ENCODE results near the gene ZNF211. TPM values are rescaled to one million over a fixed set of nuclear protein-coding genes. Genes with fewer than 3 reads are reported as not detected.

ZNF211 gene
- polyA plus RNA-seq (ENCODE audit: insufficient read length in 4 of 4): 10 to 100 TPM; 26.8 to 49.0 (median 34.0) TPM

DNA sequence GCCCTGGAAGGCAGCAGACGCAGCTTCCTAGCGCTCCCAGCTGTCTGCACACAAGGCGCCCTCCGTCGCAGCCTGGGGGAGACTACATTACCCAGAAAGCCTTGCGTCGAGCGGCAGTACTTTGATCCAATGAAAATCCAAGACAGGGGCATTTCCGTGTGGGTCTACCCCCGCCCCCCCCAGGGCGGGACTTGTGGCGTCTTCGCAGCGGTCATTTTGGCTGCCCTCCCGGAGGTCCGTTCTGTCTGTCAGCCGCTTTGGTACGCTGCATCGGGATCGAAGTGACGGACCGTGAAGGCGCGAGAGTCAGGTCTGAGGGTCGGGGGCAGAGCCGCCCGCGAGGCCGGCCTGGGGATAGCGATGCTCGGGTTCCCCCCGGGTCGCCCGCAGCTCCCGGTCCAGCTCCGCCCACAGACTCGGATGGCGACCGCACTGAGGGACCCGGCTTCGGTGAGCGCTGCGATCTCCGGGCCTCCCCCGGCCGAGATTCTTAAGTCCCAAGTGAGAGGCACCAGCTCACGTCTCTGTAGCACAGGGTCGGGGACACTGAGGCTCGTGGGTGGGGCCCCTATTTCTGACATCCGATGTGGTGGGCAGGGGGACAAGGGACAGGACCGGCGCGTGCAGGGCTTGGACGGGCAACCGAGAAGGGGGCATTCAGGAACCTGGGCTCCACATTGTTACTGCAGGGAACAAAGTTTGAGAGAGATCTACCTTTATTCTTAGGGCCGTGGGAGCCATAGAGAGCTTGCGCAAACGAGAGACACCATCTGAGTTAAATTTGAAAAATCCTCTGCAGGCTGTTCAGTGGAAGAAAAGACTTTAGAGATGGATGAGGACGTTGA lies at the start of gene ZNF211:
Gene ZNF211 (plus strand): TSS at position 182 of the 845 bp plus-strand sequence. CDS start 179 bp downstream, at position 361.
- DNase-seq (ENCODE audit: low read depth in 4 of 4, low spot score in 3 of 4): peak; percentile 91 to 95 (median 92)

DNA sequence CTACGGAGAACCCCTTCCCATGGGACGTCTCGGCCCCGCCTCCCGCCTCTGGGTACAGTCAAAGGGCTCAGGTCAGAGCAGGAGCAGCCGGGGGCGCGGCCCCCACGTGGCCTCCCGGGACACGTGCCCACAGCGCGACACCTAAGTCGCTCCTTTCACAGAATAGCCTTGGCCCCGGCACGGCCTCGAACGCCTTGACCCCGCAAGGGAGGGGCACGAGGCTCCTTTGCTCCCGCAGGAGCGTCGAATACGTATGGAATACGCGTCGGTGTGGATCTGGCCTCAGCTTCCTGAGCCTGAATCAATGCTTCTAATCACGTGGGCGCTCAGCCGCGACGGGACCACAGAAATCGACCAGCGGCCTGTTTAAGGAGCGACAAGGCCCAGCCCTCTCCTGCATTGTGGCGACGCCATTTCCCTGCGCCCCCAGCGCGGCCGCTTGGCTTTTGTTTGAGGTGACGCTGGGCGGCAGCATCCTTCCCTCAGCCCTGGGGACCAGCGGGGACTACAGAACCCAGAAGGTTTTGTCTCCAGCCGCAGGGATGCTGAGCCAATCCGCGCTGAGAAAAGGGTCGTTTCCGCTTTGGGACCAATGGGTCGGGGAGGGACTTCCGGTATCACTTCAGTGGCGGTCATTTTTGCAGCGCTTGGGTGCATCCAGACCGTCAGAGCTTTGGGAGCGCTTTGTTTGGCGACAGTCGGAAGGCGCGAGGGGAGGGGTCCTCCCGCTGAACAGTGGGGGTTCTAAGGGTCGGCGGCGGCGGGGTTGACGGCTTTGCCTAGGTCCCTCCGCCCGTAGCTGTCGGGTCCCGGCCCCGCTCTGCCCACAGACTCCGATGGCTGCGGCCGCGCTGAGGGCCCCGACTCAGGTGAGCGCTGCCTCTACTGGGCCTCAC lies 49.2 kb upstream of the ZNF211 start, which contains the start of gene ZIK1:
Gene ZIK1 (plus strand): TSS at position 625 of the 896 bp plus-strand sequence. CDS start 212 bp downstream, at position 837.
- DNase-seq (ENCODE audit: low read depth in 4 of 4, low spot score in 3 of 4): peak; percentile 90 to 96 (median 93)

DNA sequence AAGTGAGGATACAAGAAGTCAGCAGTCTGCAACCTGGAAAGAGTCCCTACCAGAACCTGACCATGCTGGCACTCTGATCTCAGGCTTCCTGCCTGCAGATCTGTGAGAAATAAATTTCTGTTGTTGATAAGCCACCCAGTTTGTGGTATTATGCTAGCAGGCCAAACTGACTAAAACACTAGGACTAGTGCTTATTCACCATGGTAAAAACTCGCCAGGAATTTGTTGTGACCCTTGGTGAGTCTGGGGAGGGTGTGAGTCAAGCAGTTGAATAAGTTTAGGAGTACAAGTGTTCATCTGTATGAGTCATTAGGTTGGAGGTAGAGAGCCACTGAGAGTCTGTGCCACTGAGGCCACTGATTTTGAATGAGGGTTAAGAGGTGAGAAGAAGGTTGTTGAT lies 45.4 kb upstream of the ZNF211 start:
- DNase-seq (ENCODE audit: low read depth in 4 of 4, low spot score in 3 of 4): no peak

DNA sequence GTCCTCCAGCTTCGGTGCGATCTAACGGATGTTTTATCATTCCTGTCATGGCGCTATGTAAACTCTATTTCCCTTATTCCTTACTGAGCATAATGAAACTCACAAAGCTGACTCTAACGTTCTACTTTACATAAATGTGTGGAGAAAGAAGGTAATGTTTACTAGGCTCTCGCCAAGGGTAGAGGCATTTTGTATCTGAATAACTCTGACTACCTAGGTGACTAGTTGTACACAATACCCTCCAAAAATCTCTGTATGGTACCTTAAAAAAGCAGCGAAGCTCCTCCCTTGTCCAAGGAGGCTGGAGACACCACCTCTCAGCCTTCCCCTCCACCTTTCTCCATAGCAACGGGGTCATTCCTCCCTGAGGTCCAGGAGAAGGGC lies 33.6 kb upstream of the ZNF211 start:
- no peak for DNase-seq (ENCODE audit: low read depth in 4 of 4, low spot score in 3 of 4)

DNA sequence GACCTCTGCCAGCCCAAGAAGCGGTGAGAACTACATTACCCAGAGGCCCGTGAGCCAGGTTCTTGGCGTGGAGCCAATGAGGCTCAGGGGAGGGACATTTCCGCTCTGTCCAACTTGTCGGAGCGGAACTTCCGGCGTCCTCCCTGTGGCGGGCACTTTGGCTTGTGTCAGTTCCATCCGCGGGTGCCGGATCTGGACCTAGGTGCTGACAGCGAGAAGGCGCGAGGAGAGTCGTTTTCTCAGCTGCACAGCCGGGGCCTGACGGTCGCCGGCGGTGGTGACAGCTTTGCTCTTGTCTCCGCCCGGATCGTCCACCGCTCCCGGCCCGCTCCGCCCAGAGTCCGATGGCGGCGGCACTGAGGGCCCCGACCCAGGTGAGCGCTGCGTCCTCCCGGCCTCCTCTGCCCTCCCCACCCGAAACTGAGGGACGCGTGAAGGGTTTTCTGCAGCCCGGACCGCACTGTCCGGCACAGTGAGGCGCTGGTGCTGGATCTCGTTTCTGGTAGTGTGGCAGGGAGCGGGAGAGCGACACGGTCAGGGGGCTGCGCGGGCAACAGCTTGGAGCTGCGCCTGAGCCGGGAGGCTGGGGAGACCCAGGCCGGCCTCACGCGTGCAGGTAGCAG lies 33.1 kb upstream of the ZNF211 start, which contains the start of gene ZNF530:
Gene ZNF530 (plus strand): TSS at position 125 of the 623 bp plus-strand sequence. CDS start 4,461 bp downstream, outside the sequence.
- peak; percentile 82 to 94 (median 92) for DNase-seq (ENCODE audit: low read depth in 4 of 4, low spot score in 3 of 4)

DNA sequence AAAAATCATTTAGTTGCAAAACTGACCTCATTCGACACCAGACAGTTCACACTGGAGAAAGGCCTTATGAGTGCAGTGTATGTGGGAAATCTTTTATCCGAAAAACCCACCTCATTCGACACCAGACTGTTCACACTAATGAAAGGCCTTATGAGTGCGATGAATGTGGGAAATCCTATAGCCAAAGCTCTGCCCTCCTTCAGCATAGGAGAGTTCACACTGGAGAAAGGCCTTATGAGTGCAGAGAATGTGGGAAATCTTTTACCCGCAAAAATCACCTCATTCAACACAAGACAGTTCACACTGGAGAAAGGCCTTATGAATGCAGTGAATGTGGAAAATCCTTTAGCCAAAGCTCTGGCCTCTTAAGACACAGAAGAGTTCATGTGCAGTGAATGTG lies 26.0 kb upstream of the ZNF211 start:
- DNase-seq (ENCODE audit: low read depth in 4 of 4, low spot score in 3 of 4): no peak

DNA sequence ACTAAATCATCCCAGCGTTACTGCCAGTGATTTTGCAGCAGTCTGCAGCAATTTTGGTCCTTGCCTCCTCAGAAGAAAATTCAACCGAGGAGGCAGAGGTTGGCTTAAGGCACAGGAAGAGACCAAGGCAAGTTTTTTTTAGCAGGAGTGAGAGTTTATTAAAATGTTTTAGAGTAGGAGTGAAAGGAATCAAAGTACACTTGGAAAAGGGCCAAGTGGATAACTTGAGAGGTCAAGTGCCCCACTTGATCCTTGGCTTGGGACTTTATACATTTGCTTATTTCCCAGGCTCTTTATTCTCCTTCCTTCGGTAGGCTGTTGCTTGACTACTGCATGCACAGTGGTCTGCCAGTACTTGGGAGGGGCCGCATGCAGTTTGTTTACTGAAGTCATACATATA lies 21.9 kb upstream of the ZNF211 start:
- no peak for DNase-seq (ENCODE audit: low read depth in 4 of 4, low spot score in 3 of 4)

DNA sequence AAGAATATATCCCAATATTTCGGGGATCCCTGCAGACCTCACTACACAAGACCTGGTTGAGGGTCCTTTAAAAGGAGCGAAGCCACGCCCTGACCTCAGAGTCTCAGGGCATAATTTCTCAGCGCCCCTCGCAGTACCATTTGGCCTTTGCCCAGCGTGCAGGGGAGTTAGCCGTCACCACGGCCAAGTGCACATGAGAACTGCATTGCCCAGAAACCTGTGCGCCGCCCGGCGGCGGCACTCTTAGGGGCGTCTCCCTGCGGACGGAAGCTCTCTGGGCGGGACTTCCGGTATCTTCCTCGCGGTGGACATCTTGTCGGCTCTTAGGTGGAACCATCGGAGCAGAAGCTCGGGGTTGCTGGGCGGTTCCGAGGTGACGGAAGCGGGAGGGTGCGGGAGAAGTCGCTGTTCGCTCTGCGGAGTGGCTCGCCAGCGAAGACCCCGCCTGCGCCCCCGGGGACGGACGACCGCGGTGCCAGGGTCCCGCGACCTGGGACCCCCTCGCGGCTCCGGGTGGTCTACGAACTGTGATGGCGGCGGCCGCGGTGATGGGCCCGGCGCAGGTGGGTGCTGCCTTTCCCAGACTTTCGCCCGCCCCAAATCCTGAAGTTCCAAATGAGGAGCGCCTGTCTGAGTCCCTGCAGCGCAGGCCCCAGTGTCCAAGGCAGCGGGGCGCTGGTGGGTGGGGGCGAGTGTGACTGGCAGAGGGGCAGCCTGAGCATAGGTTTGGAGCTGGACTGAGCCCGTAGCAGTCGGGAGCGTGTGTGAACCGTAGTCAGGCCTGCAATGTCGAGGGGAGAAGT lies 18.8 kb upstream of the ZNF211 start, which contains the start of gene ZNF134:
Gene ZNF134 (plus strand): TSS at position 302 of the 803 bp plus-strand sequence. CDS start 5,227 bp downstream, outside the sequence.
- peak; percentile 87 to 91 (median 88) for DNase-seq (ENCODE audit: low read depth in 4 of 4, low spot score in 3 of 4)

DNA sequence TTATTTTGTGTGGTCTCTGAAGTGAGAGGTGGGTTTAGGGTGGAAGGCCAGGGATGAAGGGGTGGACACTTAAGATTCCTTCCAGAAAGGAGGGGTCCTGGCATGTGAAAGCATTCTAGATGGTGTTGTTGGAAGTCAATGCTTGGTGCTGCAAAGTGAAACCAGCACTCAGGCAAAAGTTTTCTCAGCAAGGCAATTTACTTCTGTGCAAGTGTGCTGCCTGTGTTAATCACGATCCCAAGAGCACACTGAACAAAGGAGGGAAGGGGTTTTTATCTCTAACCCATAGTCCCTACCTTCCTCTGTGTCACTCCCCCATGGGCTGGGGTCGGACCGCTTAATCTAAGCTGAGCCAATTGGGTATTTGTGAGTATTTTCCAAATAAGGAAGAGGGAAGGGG lies 17.6 kb upstream of the ZNF211 start:
- DNase-seq (ENCODE audit: low read depth in 4 of 4, low spot score in 3 of 4): no peak

DNA sequence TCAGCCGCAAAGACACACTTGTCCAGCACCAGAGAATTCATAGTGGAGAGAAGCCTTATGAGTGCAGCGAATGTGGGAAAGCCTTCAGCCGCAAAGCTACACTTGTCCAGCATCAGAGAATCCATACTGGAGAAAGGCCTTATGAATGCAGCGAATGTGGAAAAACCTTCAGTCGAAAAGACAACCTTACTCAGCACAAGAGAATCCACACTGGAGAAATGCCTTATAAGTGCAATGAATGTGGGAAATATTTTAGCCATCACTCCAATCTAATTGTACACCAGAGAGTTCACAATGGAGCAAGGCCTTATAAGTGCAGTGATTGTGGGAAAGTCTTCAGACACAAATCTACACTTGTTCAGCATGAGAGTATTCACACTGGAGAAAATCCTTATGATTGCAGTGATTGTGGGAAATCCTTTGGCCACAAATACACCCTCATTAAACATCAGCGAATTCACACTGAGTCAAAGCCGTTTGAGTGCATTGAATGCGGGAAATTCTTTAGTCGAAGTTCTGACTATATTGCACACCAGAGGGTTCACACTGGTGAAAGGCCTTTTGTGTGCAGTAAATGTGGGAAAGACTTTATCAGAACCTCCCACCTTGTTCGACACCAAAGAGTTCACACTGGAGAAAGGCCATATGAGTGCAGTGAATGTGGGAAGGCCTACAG lies 12.2 kb upstream of the ZNF211 start:
- DNase-seq (ENCODE audit: low read depth in 4 of 4, low spot score in 3 of 4): no peak

DNA sequence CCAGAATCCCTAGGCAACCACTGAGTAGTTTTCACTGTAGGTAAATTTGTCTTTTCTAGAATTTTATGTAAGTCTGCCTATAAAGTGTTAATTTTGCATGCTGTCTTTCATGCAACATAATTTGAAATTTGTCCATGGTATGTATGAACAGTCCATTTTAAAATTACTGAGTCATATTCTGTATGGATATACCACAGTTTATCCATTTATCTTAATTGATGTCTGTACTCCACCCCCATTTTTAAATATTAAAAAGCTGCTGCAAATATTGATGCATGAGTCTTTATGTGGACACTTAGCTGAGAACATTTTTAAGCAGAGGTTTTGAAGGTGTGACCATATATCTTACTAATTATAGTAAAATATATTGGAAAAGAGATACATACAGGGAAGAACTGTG lies 9.9 kb upstream of the ZNF211 start:
- no peak for DNase-seq (ENCODE audit: low read depth in 4 of 4, low spot score in 3 of 4)

DNA sequence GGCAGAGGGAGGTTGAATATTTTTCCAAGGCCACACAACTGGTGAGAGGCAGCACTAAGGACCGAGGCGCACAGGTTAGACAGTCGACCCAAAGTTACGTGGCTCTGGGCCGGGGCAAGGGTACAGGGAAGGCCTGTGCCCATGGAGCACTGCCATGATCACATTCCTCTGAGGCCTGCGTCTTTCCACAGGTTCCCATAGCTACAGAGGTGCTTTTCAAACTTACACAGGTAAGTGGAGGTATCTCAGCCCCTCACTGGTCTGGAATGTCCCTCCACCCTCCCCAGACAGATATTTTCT lies 814 bp downstream of the ZNF211 start:
- no peak for DNase-seq (ENCODE audit: low read depth in 4 of 4, low spot score in 3 of 4)

DNA sequence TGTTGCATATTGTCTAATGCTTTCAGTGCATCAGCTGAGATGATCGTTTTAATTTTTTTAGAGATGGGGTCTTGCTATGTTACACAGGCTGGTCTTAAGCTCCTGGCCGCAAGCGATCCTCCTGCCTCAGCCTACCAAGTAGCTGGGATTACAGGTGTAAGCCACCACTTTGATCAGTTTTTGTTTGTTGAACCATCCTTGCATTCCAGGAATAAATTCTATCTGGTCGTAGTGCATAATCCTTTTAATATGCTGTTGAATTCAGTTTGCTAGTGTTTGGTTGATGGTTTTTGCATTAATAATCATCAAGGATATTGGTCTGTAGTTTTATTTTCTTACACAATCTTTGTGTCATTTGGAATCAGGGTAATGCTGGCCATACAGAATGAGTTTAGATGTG lies 4.4 kb downstream of the ZNF211 start:
- no peak for DNase-seq (ENCODE audit: low read depth in 4 of 4, low spot score in 3 of 4)

DNA sequence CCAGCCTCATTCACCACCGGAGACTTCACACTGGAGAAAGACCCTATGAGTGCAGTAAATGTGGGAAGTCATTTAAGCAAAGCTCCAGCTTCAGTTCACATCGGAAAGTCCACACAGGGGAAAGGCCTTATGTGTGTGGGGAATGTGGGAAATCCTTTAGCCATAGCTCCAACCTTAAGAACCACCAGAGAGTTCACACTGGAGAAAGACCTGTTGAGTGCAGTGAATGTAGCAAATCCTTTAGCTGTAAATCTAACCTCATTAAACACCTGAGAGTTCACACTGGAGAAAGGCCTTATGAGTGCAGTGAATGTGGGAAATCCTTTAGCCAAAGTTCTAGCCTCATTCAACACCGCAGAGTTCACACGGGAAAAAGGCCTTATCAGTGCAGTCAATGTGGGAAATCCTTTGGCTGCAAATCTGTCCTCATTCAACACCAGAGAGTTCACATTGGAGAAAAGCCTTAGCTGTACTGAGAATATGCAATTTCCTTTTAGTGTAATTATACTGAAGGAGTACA lies 8.8 kb downstream of the ZNF211 start:
- no peak for DNase-seq (ENCODE audit: low read depth in 4 of 4, low spot score in 3 of 4)

DNA sequence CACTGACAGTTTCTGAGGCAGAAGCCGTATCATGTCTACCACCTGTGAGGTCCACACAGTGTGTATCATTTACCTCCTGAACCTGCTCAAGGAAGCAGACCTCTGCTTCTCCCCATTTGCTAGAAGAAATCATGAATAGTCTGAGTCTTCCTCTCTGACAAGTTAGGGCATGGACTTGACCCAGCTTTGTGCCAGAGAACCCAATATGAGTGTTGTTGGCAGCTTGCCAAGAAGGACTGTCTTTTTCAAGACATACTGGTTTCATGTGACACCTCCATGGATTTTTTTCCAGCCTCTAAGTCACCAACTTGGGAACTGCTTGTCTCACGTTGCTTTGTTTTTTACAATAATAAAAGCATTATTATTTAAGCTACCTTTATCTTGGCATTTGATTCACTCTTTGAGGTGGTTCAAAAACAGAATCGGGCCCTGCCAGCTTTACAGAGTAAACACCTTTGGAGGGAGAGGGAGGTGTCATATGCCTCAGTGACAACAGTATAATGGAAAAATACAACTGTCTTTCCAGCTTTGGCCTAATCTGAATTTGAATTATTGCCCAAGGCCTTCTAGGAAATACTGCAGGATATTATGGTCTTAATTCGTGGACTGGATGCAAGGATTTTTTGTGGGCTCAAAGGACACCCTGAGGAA lies 9.6 kb downstream of the ZNF211 start:
- DNase-seq (ENCODE audit: low read depth in 4 of 4, low spot score in 3 of 4): no peak

DNA sequence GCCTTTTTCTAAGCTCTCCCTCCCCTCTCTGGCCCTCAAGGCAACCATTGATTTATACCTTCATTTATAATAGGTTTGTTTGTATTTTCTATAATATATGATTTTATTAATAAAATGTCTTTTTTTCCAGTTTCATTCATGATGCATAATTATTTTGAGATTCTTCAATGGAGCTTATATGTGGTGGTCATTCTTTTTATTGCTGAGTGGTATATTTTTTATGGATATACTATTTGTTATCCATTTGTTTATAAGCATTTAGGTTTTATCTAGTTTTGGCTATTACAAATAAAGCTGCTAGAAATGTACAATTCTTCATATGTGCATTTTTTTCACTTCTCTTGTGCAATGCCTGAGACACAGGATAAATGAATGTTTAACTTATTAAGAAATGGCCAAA lies 10.8 kb downstream of the ZNF211 start:
- DNase-seq (ENCODE audit: low read depth in 4 of 4, low spot score in 3 of 4): no peak

DNA sequence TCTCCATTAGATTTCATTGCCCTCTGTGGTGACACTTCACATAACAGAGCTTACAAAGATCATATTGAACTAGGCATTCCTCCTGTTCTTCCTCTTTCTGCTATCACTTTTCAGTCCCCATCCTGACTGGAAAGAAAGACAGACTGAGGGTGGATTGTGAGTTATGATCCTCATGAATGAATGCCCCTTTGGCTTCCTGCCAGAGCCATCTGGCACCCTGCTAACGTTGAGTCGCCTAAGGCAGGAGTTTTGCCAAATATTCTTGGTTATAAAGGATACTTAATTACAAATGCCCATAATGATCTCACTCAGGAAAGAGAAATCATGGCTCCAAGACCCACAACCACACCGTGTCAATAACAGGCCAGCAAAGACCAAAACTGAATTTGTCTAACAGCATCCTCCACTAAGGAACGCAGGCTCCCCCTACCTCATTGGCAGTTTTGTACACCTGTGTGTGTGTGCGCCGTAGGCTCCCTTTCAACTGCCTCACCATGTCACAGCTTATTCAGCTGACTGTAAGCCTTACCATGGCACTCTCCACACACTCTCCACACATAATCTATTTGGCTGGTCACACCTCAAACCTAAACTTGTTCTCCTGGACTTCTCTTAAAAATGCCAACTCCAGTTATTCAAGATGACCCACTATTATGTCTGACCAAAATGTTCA lies 15.5 kb downstream of the ZNF211 start:
- DNase-seq (ENCODE audit: low read depth in 4 of 4, low spot score in 3 of 4): no peak

DNA sequence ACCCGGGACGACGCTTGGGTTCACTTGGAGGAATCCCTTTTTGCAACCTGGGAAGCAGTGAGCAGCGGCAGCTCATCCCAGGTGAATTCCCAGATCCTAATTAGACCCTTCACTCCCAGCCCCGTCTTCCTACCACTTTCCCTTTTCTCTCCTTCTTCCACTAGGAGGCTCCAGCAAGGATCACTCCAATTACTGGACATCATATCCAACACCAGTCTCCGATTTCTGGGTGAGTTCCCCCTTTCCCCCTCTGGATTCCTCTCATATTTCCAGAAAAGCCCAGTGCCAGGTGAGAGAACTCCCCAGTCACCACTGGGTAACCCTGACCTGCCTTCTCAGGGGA lies 18.7 kb downstream of the ZNF211 start:
- no peak for DNase-seq (ENCODE audit: low read depth in 4 of 4, low spot score in 3 of 4)

All from right renal pelvis (tissue), 4 donors.